HEK293 (cell line): ENCODE data around the gene PHLDB1.

ENCODE experiments used
- CTCF ChIA-PET: fragments of 350-600 bp; formaldehyde crosslinking; extraction: SDS; loops from one replicate; lab custom pipeline; 2021; ENCODE audit warnings: antibody characterized with exemption; lab: Yijun Ruan, JAX
- POLR2A ChIA-PET: fragments of 300-600 bp; formaldehyde crosslinking; extraction: SDS; loops from one replicate; lab custom pipeline; 2020; ENCODE audit warnings: antibody characterized with exemption, inconsistent platforms; lab: Yijun Ruan, JAX
- H3K27ac ChIP-seq: fragments of 200-500 bp; sonication (Bioruptor generic); 2 replicates; pipeline ENCODE4 v1.5.1; 2014; ENCODE audit warnings: low read depth, low read length, control low read depth, inconsistent platforms; ENCODE audit errors: extremely low read depth
- H3K36me3 ChIP-seq, 2 experiments: fragments of 200-500 bp in 1 of 2; sonication (Bioruptor generic) in 1 of 2; 1 replicate in 1 of 2; 2 replicates in 1 of 2; pipeline ENCODE4 v1.5.1; 2014 to 2017; ENCODE audit warnings: inconsistent platforms in 2 of 2, low read length in 2 of 2; ENCODE audit not compliant: control insufficient read depth in 2 of 2, insufficient read depth in 1 of 2
- H3K4me1 ChIP-seq: fragments of 200-500 bp; sonication (Bioruptor generic); 2 replicates; pipeline ENCODE4 v1.5.1; 2014; ENCODE audit warnings: mild to moderate bottlenecking, low read length, inconsistent platforms; ENCODE audit not compliant: control insufficient read depth, insufficient read depth
- H3K4me3 ChIP-seq: 2 replicates; pipeline ENCODE4 v1.5.1; 2011; ENCODE audit warnings: low read depth, mild to moderate bottlenecking, control low read depth, low read length, moderate library complexity
- H3K9me3 ChIP-seq: fragments of 200-500 bp; sonication (Bioruptor generic); 2 replicates; pipeline ENCODE4 v1.5.1; 2014; ENCODE audit warnings: low read depth, low read length, inconsistent platforms; ENCODE audit not compliant: control insufficient read depth, insufficient read depth
- ATF2 ChIP-seq: fragments of 450-650 bp; formaldehyde crosslinking; IDR thresholded peaks from 2 replicates; pipeline ENCODE4 v1.5.1; 2016; ENCODE audit warnings: missing biosample characterization, missing genetic modification characterization, low read depth
- GLI4 ChIP-seq: fragments of 450-650 bp; formaldehyde crosslinking; IDR thresholded peaks from 2 replicates; pipeline ENCODE4 v1.5.1; 2016; ENCODE audit warnings: missing biosample characterization, missing genetic modification characterization
- HOXA7 ChIP-seq: sonication (generic); formaldehyde crosslinking; IDR thresholded peaks from 2 replicates; pipeline ENCODE4 v1.8.1; 2022; ENCODE audit warnings: missing genetic modification reagents, borderline replicate concordance
- HOXC10 ChIP-seq: sonication (generic); formaldehyde crosslinking; IDR thresholded peaks from 2 replicates; pipeline ENCODE4 v1.8.1; 2023; ENCODE audit warnings: mild to moderate bottlenecking, missing genetic modification reagents
- IKZF3 ChIP-seq: fragments of 450-650 bp; IDR thresholded peaks from 2 replicates; pipeline ENCODE4 v1.5.0; 2018; ENCODE audit warnings: missing biosample characterization, mild to moderate bottlenecking, missing genetic modification characterization, moderate library complexity
- PATZ1 ChIP-seq: fragments of 450-650 bp; formaldehyde crosslinking; IDR thresholded peaks from 2 replicates; pipeline ENCODE4 v1.5.1; 2016; ENCODE audit warnings: missing biosample characterization, missing genetic modification characterization
- SALL2 ChIP-seq: fragments of 450-650 bp; formaldehyde crosslinking; IDR thresholded peaks from 2 replicates; pipeline ENCODE4 v1.5.0; 2017; ENCODE audit warnings: missing biosample characterization, mild to moderate bottlenecking, missing genetic modification characterization, borderline replicate concordance
- SETDB1 ChIP-seq: IDR thresholded peaks from one replicate; pipeline ENCODE4 v1.6.1; 2017; ENCODE audit warnings: mild to moderate bottlenecking, low read length, moderate library complexity, mixed read lengths; ENCODE audit not compliant: insufficient read length
- TRIM28 ChIP-seq: IDR thresholded peaks from 2 replicates; pipeline ENCODE4 v1.6.1; 2011; ENCODE audit warnings: low read length, control low read depth, borderline replicate concordance
- WT1 ChIP-seq: fragments of 450-650 bp; formaldehyde crosslinking; IDR thresholded peaks from 2 replicates; pipeline ENCODE4 v1.5.1; 2016; ENCODE audit warnings: missing biosample characterization, missing genetic modification characterization
- ZBTB10 ChIP-seq: fragments of 450-650 bp; formaldehyde crosslinking; IDR thresholded peaks from 2 replicates; pipeline ENCODE4 v1.5.1; 2016; ENCODE audit warnings: missing biosample characterization, missing genetic modification characterization
- ZBTB11 ChIP-seq: fragments of 450-650 bp; formaldehyde crosslinking; conservative IDR thresholded peaks from 2 replicates; pipeline ENCODE4 v1.5.1; 2016; ENCODE audit warnings: low read depth, missing biosample characterization, missing genetic modification characterization
- ZEB2 ChIP-seq: fragments of 450-650 bp; formaldehyde crosslinking; IDR thresholded peaks from 2 replicates; pipeline ENCODE4 v1.5.1; 2016; ENCODE audit warnings: missing biosample characterization, missing genetic modification characterization
- ZNF132 ChIP-seq: fragments of 450-650 bp; formaldehyde crosslinking; IDR thresholded peaks from 2 replicates; pipeline ENCODE4 v1.5.1; 2017; ENCODE audit warnings: missing biosample characterization, missing genetic modification characterization, borderline replicate concordance
- ZNF174 ChIP-seq: fragments of 450-650 bp; formaldehyde crosslinking; IDR thresholded peaks from 2 replicates; pipeline ENCODE4 v1.5.0; 2017; ENCODE audit warnings: missing biosample characterization, mild to moderate bottlenecking, missing genetic modification characterization
- ZNF19 ChIP-seq: fragments of 450-650 bp; formaldehyde crosslinking; IDR thresholded peaks from 2 replicates; pipeline ENCODE4; 2016; ENCODE audit warnings: missing biosample characterization, missing genetic modification characterization, low read depth
- ZNF202 ChIP-seq: fragments of 450-650 bp; formaldehyde crosslinking; IDR thresholded peaks from 2 replicates; pipeline ENCODE4 v1.5.1; 2016; ENCODE audit warnings: missing biosample characterization, missing genetic modification characterization, borderline replicate concordance
- ZNF302 ChIP-seq: fragments of 450-650 bp; formaldehyde crosslinking; IDR thresholded peaks from 2 replicates; pipeline ENCODE4 v1.5.1; 2016; ENCODE audit warnings: missing biosample characterization, missing genetic modification characterization, low read depth
- ZNF350 ChIP-seq: fragments of 450-650 bp; formaldehyde crosslinking; IDR thresholded peaks from 2 replicates; pipeline ENCODE4 v1.5.0; 2017; ENCODE audit warnings: missing biosample characterization, mild to moderate bottlenecking, missing genetic modification characterization
- ZNF354C ChIP-seq: fragments of 450-650 bp; formaldehyde crosslinking; IDR thresholded peaks from 2 replicates; pipeline ENCODE4 v1.5.1; 2016; ENCODE audit warnings: missing biosample characterization, missing genetic modification characterization, low read depth, borderline replicate concordance
- ZNF391 ChIP-seq: fragments of 450-650 bp; formaldehyde crosslinking; IDR thresholded peaks from 2 replicates; pipeline ENCODE4 v1.5.1; 2016; ENCODE audit warnings: low read depth, missing biosample characterization, missing genetic modification characterization, borderline replicate concordance
- ZNF473 ChIP-seq: fragments of 450-650 bp; formaldehyde crosslinking; IDR thresholded peaks from 2 replicates; pipeline ENCODE4 v1.5.1; 2017; ENCODE audit warnings: missing biosample characterization, missing genetic modification characterization
- ZNF548 ChIP-seq: fragments of 450-650 bp; formaldehyde crosslinking; IDR thresholded peaks from 2 replicates; pipeline ENCODE4 v1.5.1; 2016; ENCODE audit warnings: missing biosample characterization, missing genetic modification characterization
- ZNF654 ChIP-seq: fragments of 450-650 bp; formaldehyde crosslinking; IDR thresholded peaks from 2 replicates; pipeline ENCODE4 v1.5.1; 2016; ENCODE audit warnings: low read depth, missing biosample characterization, missing genetic modification characterization
- ZNF677 ChIP-seq: fragments of 450-650 bp; IDR thresholded peaks from 2 replicates; pipeline ENCODE4 v1.5.0; 2018; ENCODE audit warnings: missing biosample characterization, mild to moderate bottlenecking, missing genetic modification characterization, moderate library complexity
- ZNF791 ChIP-seq: fragments of 450-650 bp; formaldehyde crosslinking; IDR thresholded peaks from 2 replicates; pipeline ENCODE4 v1.5.1; 2016; ENCODE audit warnings: missing biosample characterization, missing genetic modification characterization
- ZNF843 ChIP-seq: fragments of 450-650 bp; formaldehyde crosslinking; IDR thresholded peaks from 2 replicates; pipeline ENCODE4 v1.5.1; 2016; ENCODE audit warnings: missing biosample characterization, missing genetic modification characterization

Gene PHLDB1

GRCh38 chr11:118696673-118697226 lies 89.3 kb downstream of the PHLDB1 start:
- Histone ChIP-seq H3K36me3 (no peaks in the 10 kb centered on the region), H3K27ac (no peak overlapping the region), H3K9me3 (no peaks in the 10 kb centered on the region), H3K4me1 (no peaks in the 10 kb centered on the region), H3K4me3 (no peak overlapping the region)
- TF ChIP-seq IKZF3 (tag by site-specific recombination) = no peak
- no peak for TF ChIP-seq ZNF677 (tag by site-specific recombination)
- no peak for TF ChIP-seq ATF2
- no peak for TF ChIP-seq TRIM28
- TF ChIP-seq ZNF354C (tag by site-specific recombination) = no peak
- no peak for TF ChIP-seq ZEB2
- no peak for TF ChIP-seq HOXC10
- ChIA-PET POLR2A (interaction anchor here (1.7 kb wide), 1 partner anchor 8 kb away, joined by 3 read pairs; no protein-coding TSS in a partner anchor), CTCF (no interaction called here)

- Histone ChIP-seq H3K36me3 (no peaks in the 10 kb centered on the region), H3K4me3 (no peak overlapping the region), H3K9me3 (no peaks in the 10 kb centered on the region), H3K27ac (no peak overlapping the region), H3K4me1 (no peaks in the 10 kb centered on the region)
- ChIA-PET POLR2A (interaction anchor here (1.7 kb wide), 1 partner anchor 8 kb away, joined by 3 read pairs; no protein-coding TSS in a partner anchor), CTCF (no interaction called here)
- no peak for TF ChIP-seq ZNF391 (tag by site-specific recombination)
- TF ChIP-seq HOXA7 = no peak
- TF ChIP-seq ZNF473 (tag by site-specific recombination) = no peak
- TF ChIP-seq ZNF548 = no peak
- TF ChIP-seq ZNF19 (tag by site-specific recombination) = no peak
- no peak for TF ChIP-seq ZNF302 (tag by site-specific recombination)
- TF ChIP-seq ZNF843 = no peak
- no peak for TF ChIP-seq ZNF350 (tag by site-specific recombination)
- no peak for TF ChIP-seq ZBTB10
- TF ChIP-seq SETDB1 = no peak
- no peak for TF ChIP-seq ZBTB11 (tag by site-specific recombination)
- no peak for TF ChIP-seq ZNF202 (tag by site-specific recombination)
- TF ChIP-seq WT1 (tag by site-specific recombination) = no peak
- no peak for TF ChIP-seq ZNF654 (tag by site-specific recombination)
- no peak for TF ChIP-seq SALL2 (tag by site-specific recombination)
- TF ChIP-seq ZNF174 = no peak
- TF ChIP-seq ZNF132 (tag by site-specific recombination) = no peak
- TF ChIP-seq ZNF791 = no peak
- TF ChIP-seq PATZ1 (tag by site-specific recombination) = no peak
- TF ChIP-seq GLI4 (tag by site-specific recombination) = no peak
These were observed 89.9 kb downstream of the PHLDB1 start for GRCh38 chr11:118697346-118697745.
